Peyer's patch (tissue), 4 donors: Measurements from ENCODE around the gene STAM2.

ENCODE experiments used
- CTCF ChIP-seq, 6 experiments: fragments of 450-650 bp in 4 of 6; fragments of 200-600 bp in 2 of 6; sonication (generic) in 1 of 6; IDR thresholded peaks; one replicate each; pipeline ENCODE4 v1.5.1; 2017 to 2019; ENCODE audit warnings: antibody characterized with exemption in 6 of 6, mild to moderate bottlenecking in 3 of 6, moderate library complexity in 1 of 6
- POLR2A ChIP-seq, 2 donors: fragments of 450-650 bp; IDR thresholded peaks; one replicate each; pipeline ENCODE4 v1.5.1; 2017; ENCODE audit warnings: antibody characterized with exemption in 2 of 2, mild to moderate bottlenecking in 2 of 2, moderate library complexity in 2 of 2

- TF ChIP-seq CTCF (IDR thresholded peaks at IDR 0.05) = no peak
- no peak for TF ChIP-seq POLR2A (IDR thresholded peaks at IDR 0.05)
Measured at GRCh38 chr2:152200101-152200500, 24.5 kb upstream of the STAM2 start.
